Measurements from ENCODE around the gene LRRC71.

DNA sequence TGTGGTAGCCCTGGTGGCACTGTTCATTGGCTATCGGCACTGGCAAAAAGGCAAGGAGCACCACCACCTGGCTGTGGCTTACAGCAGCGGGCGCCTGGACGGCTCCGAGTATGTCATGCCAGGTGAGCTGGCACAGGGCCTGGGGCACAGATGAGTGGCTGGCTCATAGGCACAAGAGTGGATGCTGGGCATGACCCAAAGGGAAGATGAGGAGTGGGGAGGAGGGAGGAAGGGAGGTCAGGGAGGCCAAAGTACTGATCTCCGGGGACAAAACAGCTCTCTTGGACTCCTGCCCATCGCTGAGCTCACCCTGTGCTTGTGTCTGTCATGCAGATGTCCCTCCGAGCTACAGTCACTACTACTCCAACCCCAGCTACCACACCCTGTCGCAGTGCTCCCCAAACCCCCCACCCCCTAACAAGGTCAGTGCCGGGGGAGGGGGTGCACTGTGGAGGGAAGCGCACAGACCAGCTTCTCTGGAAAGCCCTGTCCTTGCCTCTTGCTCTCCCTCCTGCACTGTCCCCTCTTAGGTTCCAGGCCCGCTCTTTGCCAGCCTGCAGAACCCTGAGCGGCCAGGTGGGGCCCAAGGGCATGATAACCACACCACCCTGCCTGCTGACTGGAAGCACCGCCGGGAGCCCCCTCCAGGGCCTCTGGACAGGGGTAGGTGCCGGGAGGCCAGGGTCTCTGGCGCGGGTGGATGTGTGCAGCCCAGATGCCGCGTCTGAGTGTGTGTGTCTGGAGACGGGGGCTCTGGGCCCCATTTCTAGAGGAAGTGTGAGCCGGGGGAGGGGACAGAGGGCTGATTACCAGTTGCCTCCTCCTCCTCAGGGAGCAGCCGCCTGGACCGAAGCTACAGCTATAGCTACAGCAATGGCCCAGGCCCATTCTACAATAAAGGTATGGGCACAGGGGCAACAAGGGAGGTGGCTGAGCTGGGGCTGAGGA, 7.3 kb upstream of the LRRC71 start:
- TF ChIP-seq, protein P1, sequence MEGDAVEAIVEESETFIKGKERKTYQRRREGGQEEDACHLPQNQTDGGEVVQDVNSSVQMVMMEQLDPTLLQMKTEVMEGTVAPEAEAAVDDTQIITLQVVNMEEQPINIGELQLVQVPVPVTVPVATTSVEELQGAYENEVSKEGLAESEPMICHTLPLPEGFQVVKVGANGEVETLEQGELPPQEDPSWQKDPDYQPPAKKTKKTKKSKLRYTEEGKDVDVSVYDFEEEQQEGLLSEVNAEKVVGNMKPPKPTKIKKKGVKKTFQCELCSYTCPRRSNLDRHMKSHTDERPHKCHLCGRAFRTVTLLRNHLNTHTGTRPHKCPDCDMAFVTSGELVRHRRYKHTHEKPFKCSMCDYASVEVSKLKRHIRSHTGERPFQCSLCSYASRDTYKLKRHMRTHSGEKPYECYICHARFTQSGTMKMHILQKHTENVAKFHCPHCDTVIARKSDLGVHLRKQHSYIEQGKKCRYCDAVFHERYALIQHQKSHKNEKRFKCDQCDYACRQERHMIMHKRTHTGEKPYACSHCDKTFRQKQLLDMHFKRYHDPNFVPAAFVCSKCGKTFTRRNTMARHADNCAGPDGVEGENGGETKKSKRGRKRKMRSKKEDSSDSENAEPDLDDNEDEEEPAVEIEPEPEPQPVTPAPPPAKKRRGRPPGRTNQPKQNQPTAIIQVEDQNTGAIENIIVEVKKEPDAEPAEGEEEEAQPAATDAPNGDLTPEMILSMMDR (IDR thresholded peaks at IDR 0.05; ENCODE audit: low read depth, low read length) = no peak
- no peak for TF ChIP-seq EZH2phosphoT487 (IDR thresholded peaks at IDR 0.05; ENCODE audit: low read depth)
